SJCRH30 (cell line): Measurements from ENCODE around the gene MUC6. TPM values are rescaled to one million over a fixed set of nuclear protein-coding genes. Genes with fewer than 3 reads are reported as not detected.

Experiments
- DNase-seq, 2 experiments: peaks; one replicate each; pipeline ENCODE4 v3.0.0-alpha.2; 2015 to 2020
- H3K27ac ChIP-seq: fragments of 250-450 bp; sonication (Bioruptor Pico); 2 replicates; pipeline ENCODE4 v1.5.1; 2020; ENCODE audit warnings: mild to moderate bottlenecking, moderate library complexity
- H3K27me3 ChIP-seq: fragments of 250-450 bp; sonication (Bioruptor Pico); 2 replicates; pipeline ENCODE4 v1.5.1; 2020; ENCODE audit warnings: mild to moderate bottlenecking, moderate library complexity
- H3K36me3 ChIP-seq: fragments of 250-450 bp; sonication (Bioruptor Pico); 2 replicates; pipeline ENCODE4 v1.5.1; 2020; ENCODE audit warnings: mild to moderate bottlenecking, moderate library complexity
- H3K4me1 ChIP-seq: fragments of 250-450 bp; sonication (Bioruptor Pico); 2 replicates; pipeline ENCODE4 v1.5.1; 2020; ENCODE audit warnings: mild to moderate bottlenecking, moderate library complexity
- H3K4me3 ChIP-seq: fragments of 250-450 bp; sonication (Bioruptor Pico); 2 replicates; pipeline ENCODE4 v1.5.1; 2020; ENCODE audit warnings: mild to moderate bottlenecking, moderate library complexity
- H3K9me3 ChIP-seq: fragments of 250-450 bp; sonication (Bioruptor Pico); replicated peaks from 2 replicates; pipeline ENCODE4 v1.5.1; 2020; ENCODE audit warnings: mild to moderate bottlenecking, moderate library complexity
- total RNA-seq: library from RNA; depleted of rRNA; stranded (reverse); fragments of >200 nt; shearing (Covaris generic); gene quantifications from 2 replicates; pipeline ENCODE4 v1.2.3, GENCODE V29; 2014; rRNA removed

MUC6 gene
- total RNA-seq, 1 experiment from 2014 or later: not detected

DNA sequence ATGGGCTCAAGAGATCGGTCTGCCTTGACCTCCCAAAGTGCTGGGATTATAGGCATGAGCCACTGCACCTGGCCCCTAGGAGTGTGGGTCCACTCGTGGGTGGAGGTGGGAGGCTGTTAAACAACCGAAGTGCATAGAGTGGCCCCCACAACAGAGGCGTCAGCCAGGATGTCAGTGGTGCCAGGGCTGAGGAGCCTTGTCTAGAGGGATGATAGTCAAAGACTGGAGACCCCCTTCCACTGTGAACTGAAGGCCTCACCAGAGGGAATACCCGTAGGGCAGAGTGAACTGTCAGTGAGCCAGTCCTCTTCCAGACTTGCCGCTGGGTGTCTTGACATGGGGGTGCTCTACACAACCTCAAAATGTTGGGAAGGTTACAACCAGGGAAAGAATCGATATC lies 72.7 kb downstream of the MUC6 start:
- H3K9me3 ChIP-seq: no peaks in the 10 kb centered on the region
- no peak for DNase-seq
- H3K4me3 ChIP-seq: no peak overlapping the region
- peaks cover 23% of the 10 kb centered on the region for H3K36me3 ChIP-seq
- H3K27me3 ChIP-seq: no peaks in the 10 kb centered on the region
- H3K27ac ChIP-seq: no peak overlapping the region
- H3K4me1 ChIP-seq: peaks cover 12% of the 10 kb centered on the region

Other genes with a start within 250 kb of the MUC6 start
- 1.5 TPM in 2 replicates for gene CEND1, start 246.6 kb downstream of the MUC6 start, total RNA-seq
- 20.2 and 22.4 TPM in 2 replicates for gene SLC25A22, start 238.4 kb downstream of the MUC6 start, total RNA-seq
- gene PIDD1, start 231.5 kb downstream of the MUC6 start, total RNA-seq: 18.3 and 21.2 TPM in 2 replicates
- 1,150 and 1,247 TPM in 2 replicates for gene RPLP2, start 226.8 kb downstream of the MUC6 start, total RNA-seq
- gene PNPLA2, start 217.8 kb downstream of the MUC6 start, total RNA-seq: 16.5 and 19.6 TPM in 2 replicates
- 1.6 and 1.9 TPM in 2 replicates for gene CRACR2B, start 208.8 kb downstream of the MUC6 start, total RNA-seq
- gene CD151, start 203.8 kb downstream of the MUC6 start, total RNA-seq: 122 and 133 TPM in 2 replicates
- 292 and 344 TPM in 2 replicates for gene POLR2L, start 194.2 kb downstream of the MUC6 start, total RNA-seq
- 26.0 and 26.9 TPM in 2 replicates for gene TSPAN4, start 193.9 kb downstream of the MUC6 start, total RNA-seq
- 51.4 and 56.7 TPM in 2 replicates for gene CHID1, start 125.9 kb downstream of the MUC6 start, total RNA-seq
- 40.6 and 42.6 TPM in 2 replicates for gene AP2A2, start 110.8 kb downstream of the MUC6 start, total RNA-seq
- gene MUC2, start 38.2 kb upstream of the MUC6 start, total RNA-seq: 0.06 and 0.08 TPM in 2 replicates
- not detected in 2 replicates for gene MUC5AC, start 121.2 kb upstream of the MUC6 start, total RNA-seq
- gene MUC5B, start 186.3 kb upstream of the MUC6 start, total RNA-seq: not detected in 2 replicates